22Rv1 (cell line): ENCODE measurements around the gene DDX5.

Experiments
- ZFX ChIP-seq: fragments of 450-650 bp; IDR thresholded peaks from 2 replicates; pipeline ENCODE4 v1.6.1; 2017; ENCODE audit warnings: antibody characterized with exemption, borderline replicate concordance
- TF ChIP-seq, protein P1 (sequence below): fragments of 450-650 bp; IDR thresholded peaks from 2 replicates; pipeline ENCODE4 v1.5.1; 2017; ENCODE audit warnings: mild to moderate bottlenecking

GRCh38 chr17:64502021-64502420 is 4.1 kb downstream of the DDX5 start:
- TF ChIP-seq, protein P1, sequence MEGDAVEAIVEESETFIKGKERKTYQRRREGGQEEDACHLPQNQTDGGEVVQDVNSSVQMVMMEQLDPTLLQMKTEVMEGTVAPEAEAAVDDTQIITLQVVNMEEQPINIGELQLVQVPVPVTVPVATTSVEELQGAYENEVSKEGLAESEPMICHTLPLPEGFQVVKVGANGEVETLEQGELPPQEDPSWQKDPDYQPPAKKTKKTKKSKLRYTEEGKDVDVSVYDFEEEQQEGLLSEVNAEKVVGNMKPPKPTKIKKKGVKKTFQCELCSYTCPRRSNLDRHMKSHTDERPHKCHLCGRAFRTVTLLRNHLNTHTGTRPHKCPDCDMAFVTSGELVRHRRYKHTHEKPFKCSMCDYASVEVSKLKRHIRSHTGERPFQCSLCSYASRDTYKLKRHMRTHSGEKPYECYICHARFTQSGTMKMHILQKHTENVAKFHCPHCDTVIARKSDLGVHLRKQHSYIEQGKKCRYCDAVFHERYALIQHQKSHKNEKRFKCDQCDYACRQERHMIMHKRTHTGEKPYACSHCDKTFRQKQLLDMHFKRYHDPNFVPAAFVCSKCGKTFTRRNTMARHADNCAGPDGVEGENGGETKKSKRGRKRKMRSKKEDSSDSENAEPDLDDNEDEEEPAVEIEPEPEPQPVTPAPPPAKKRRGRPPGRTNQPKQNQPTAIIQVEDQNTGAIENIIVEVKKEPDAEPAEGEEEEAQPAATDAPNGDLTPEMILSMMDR: no peak
- TF ChIP-seq ZFX: no peak
